Measurements from ENCODE around the gene POU2AF1.

GRCh38 chr11:111350811-111351210 lies 28.3 kb downstream of the POU2AF1 start:
- TF ChIP-seq CTCF (IDR thresholded peaks at IDR 0.05) (no peak), POLR2A (IDR thresholded peaks at IDR 0.05) (no peak), POLR2AphosphoS5 (IDR thresholded peaks at IDR 0.05) (no peak)
